SW 1271 (cell line): ENCODE measurements around the gene LLPH.

Experiments used
- DNase-seq, 2 experiments: peaks; one replicate each; lab custom pipeline; 2025; lab: John Stamatoyannopoulos, UW

The LLPH gene

GRCh38 chr12:66142826-66143225 is 12.3 kb upstream of the LLPH start:
- no peak for DNase-seq

GRCh38 chr12:66141299-66141698 is 10.7 kb upstream of the LLPH start:
- DNase-seq, result no peak

DNA sequence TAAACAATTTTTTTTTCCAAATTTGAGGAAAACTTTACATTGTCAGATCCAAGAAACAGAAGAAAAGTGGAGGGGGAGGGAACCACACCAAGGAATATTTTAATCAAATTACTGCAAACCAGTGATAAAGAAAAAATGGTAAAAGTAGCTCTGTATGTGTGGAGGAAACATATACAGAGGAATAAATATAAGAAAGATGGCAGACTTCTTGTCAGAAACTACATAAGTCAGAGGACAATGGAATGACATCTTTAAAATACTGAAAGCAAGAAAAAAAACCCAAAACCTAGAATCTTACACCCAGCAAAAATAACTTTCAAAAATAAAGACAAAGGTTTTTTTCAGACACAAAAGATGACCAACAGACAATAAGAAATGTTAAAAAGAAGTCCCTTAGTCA is 10.2 kb upstream of the LLPH start:
- DNase-seq, result peak in 1 of 2 experiments; percentile 12

- DNase-seq, result no peak
These were observed 8.8 kb upstream of the LLPH start for GRCh38 chr12:66139328-66139727.

- no peak for DNase-seq
These were observed 7.4 kb upstream of the LLPH start for GRCh38 chr12:66137937-66138336.

DNA sequence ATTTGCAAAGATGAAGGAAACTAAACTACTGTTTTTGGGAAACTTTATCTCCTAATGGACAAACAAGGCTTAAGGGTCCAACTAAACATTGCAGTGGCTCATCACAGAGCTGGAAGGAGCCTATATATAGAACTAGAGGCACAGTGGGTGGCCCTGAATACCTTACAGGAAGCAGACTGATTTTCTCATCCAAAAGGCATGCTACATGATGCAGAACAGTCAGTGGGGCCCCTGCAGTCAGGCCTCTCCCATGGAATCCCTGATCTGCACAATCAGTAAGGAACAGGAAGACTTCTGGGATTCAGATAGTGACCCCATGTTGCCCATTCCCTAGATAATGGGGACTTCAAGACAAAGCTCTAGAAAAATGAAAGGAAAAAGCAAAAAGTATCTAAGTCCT is 1.9 kb upstream of the LLPH start:
- DNase-seq, result peak; percentile 38 to 78

DNA sequence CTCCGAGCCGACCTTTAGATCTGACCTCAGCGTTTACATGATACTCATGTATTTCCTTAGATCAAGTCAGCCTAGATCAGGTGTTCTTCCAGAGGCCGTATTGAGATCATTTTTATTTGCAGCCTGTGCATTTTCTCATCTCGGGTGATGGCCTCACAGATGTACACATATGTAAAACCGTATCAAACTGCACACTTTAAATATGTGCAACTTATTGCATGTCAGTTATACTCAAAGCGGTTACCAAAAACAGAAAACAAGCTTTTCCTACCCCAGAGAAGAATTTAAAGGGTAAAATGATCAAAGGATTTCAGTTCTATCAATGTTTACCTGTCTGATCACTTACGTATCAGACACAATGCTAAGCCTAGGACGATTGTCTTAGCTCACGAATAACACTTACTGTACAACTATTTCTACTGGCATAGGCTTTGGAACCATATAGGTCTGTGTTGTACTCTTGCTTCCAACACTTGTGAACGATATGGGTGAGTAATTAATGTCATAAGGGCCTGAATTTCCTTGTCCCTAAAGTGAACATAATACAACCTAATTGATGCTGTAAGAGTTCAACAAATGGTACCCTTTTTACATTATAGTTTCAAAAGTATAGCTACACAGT is 628 bp upstream of the LLPH start:
- no peak for DNase-seq

- no peak for DNase-seq
These were observed 650 bp downstream of the LLPH start for GRCh38 chr12:66129934-66130266.

- no peak for DNase-seq
These were observed 2.9 kb downstream of the LLPH start for GRCh38 chr12:66127650-66128049.

DNA sequence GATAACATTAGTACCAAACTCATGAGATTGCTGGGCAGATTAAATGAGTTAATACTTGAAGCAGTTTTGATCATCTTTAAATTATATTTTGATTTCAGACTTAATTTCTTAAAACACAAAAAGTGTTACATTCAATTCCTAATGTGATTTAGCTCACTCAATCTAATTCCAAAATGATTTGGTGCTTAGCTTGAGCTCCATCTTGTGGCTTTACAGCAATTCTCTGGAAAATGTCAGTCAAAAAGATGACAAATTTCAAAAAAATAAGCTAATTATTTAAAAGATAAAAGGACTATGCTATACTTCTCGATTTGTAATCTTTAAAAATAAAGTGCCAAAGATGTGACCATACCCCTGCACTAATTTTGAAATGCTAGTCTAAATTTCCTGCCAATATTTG is 10.1 kb downstream of the LLPH start:
- DNase-seq, result no peak

- DNase-seq, result no peak
These were observed 10.7 kb downstream of the LLPH start for GRCh38 chr12:66119870-66120241.

DNA sequence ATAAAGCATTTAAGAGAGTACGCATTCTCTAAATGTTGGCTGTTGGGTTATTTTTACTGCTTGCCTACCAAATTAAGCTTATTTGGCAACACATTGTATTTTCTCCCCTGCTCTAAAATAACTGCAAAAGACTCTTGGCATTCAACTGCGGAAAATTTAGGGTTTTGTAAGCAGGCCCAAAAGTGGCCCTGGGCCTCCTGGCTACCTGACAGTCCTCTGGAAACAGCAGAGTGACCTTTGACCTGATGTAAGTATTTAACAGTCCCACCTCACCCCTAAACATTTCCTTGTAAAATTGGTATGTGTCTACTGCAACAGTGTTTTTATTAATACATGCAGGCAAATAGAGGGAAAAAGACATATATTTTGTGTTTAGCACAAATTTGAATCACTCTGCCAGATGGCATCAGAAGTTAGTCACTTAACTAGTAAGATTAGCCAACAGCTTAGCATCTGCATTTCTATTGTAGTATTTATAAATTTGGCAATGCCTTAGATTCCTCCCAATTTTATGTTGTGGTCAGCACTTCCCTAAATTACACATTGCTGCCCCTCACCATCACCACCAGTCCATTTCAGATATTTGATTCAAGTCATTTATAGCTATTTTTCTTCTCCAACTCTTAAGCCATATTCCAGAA is 11.2 kb downstream of the LLPH start:
- DNase-seq, result no peak

- DNase-seq, result no peak
These were observed 12.2 kb downstream of the LLPH start for GRCh38 chr12:66118240-66118891.

- DNase-seq, result no peak
These were observed 13.3 kb downstream of the LLPH start for GRCh38 chr12:66117242-66117641.

DNA sequence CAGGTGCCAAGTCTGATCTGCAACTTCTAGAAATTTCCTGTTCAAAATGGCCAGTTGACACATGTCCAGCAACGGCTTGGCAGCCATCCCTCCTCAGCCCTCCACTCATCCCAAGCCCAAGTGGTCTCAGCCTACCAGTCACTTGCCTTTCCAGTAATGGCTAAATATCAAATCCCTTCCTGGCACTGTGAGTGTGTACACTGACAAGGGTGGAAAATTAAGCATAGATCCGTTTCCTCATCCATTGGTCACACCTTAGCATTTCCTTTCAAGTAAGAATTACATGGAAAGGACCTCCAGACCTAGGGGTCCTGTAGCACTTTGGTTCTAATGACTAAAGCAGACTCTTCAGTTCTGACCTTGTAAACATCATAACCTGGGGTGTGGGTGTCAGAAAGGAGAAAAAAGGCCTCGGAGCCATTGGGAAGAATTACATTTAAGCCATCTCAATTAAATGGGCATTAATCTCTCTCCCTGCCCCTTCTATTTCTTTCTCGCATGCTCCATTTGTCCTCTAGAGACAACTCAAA is 15.4 kb downstream of the LLPH start:
- DNase-seq, result no peak

- DNase-seq, result no peak
These were observed 17.1 kb downstream of the LLPH start for GRCh38 chr12:66113471-66113870.

DNA sequence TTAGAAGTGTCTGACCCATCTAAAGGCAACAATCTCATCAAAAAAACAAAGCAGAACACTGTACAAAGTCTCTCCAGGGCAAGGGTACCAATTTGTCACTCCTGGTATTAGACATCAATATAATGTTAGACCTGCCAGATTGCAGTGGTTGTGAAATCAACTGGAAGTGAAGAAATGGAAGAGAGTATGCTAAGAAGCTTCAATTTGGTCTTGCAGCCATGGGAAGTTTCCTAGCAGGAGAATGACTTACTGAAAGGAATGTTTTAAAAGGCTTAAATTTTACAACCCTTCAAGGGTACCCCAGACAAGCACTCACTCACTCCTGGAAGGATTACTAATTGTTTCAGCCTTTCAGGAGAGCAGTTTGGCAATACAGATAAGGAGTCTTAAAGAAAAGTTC is 18.9 kb downstream of the LLPH start:
- no peak for DNase-seq

GRCh38 chr12:66109056-66109455 is 21.5 kb downstream of the LLPH start:
- no peak for DNase-seq

DNA sequence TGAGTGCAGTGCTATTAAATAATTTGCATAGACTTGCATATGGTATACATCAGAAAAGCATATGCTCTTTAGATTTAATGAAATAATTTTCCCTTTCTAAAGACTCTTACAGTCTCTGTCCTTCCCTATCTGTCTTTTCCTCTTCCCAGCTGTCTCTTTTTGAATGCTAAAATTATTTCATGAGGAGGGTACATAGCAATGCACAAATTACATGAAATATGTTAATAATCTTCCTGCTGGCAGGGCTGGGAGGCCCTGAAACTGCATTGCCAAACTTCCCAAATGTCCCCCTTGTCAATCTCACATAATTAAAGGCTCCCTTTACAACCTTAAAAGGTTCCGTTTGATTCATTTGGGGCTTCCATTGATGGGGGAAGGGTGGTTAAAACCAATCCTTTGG is 22.2 kb downstream of the LLPH start:
- DNase-seq, result no peak

- DNase-seq, result peak; percentile 27 to 82
These were observed 23.1 kb downstream of the LLPH start for GRCh38 chr12:66107451-66107915.

DNA sequence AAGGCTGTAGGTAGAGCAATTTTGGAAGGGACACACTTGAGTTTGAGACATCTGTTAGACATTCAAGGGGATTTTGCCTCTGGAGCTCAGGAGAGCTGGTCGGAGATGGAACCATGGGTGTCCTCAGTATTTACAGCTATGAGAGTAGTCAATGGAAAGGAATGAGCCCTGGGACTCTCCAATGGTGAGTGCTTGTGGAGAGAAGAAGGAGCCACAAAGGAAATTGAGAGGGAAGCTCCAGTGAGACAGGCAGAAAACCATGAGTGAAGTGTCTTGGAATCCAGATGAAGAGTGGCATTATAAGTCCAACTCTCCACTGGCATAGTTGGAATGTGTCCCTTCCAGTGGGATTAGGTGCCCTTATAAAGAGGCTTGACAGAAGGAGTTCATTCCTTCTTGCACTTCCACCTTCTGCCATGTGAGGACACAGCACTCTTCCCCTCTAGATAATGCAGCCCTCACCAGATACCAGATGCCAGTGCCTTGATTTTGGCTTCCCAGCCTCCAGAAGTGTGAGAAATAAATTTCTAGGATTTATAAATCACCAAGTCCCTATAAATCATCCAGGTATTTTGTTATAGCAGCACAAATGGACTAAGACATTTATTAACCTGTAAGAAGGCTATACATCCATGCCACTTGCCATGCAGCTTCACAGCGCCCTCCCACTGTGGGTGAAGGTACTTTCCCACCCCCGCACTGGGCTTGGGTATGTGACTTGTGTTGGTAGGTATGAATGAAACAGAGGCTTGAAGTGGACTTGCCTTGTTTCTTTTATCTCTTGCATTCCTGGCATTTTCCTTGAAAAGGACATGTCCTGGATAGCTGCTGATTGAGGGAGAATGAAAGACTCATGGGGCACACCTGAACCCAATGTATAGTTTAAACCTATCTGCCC is 27.3 kb downstream of the LLPH start:
- DNase-seq, result no peak

- DNase-seq, result no peak
These were observed 37.8 kb downstream of the LLPH start for GRCh38 chr12:66092559-66093269.
